ENCODE results near the gene GPBP1L1.
A peak's percentile ranks its signal among the peaks of the same experiment; 100 is the strongest.
"Not testable (repeated sequence)": the region's sequence is repeated elsewhere in the genome, so short reads cannot be mapped to it uniquely, and the experiment has no call there.

GPBP1L1 gene, protein sequence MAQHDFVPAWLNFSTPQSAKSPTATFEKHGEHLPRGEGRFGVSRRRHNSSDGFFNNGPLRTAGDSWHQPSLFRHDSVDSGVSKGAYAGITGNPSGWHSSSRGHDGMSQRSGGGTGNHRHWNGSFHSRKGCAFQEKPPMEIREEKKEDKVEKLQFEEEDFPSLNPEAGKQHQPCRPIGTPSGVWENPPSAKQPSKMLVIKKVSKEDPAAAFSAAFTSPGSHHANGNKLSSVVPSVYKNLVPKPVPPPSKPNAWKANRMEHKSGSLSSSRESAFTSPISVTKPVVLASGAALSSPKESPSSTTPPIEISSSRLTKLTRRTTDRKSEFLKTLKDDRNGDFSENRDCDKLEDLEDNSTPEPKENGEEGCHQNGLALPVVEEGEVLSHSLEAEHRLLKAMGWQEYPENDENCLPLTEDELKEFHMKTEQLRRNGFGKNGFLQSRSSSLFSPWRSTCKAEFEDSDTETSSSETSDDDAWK

DNA sequence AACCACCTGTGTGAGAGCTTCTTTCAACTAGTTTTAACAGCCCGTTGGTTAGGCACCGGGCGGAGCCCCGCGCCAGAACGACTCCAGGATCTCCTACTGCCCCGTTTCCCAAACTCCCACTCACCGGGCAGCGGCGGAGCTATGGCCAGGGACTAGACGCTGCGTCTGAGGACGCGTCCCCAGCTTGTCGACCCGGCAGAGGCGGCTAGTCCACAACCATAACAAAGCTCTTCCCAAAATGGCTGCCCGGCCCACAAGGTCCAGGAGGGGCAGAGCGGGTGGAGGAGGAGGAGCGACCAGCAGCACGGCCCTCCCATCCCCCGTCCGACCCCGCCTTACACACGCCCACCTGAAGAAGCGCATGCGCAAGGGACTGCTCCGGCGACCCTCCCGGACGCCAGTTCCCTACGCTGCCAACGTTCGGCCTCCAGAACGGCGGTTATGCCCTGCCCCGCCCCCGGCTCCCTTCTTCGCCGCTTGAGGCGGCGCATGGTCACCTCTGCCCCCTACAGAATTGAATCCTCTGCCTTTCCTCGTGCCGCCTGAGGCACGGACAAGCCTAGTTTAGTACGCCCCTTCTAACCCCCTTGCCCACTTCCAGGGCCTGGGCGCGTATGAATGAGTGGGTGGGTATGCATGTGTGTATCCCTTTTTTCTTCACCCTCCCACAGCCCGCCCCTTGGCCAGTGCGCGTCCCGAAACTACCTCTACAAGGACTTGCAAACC lies at the start of gene GPBP1L1:
GPBP1L1 (minus strand) TSS at position 246 of the 726 bp plus-strand sequence. CDS start 27,446 bp downstream, outside the sequence.
- Histone ChIP-seq H3K27me3 (ENCODE audit: control insufficient read depth, insufficient read depth, low read length) (no peaks in the 10 kb centered on the region), H3K9me3 (ENCODE audit: control insufficient read depth, low read depth, low read length) (no peaks in the 10 kb centered on the region), H3K36me3 (ENCODE audit: control insufficient read depth, low read depth, low read length) (peaks cover 3% of the 10 kb centered on the region), H3K4me1 (ENCODE audit: control insufficient read depth, low read depth, low read length) (peaks cover 26% of the 10 kb centered on the region), H3K27ac (ENCODE audit: low read length) (peak within 1 kb of the TSS; percentile 90), H3K9ac (ENCODE audit: low read length) (peak within 1 kb of the TSS; percentile 99), H3K4me3 (ENCODE audit: low read length) (peak within 1 kb of the TSS; percentile 96)

DNA sequence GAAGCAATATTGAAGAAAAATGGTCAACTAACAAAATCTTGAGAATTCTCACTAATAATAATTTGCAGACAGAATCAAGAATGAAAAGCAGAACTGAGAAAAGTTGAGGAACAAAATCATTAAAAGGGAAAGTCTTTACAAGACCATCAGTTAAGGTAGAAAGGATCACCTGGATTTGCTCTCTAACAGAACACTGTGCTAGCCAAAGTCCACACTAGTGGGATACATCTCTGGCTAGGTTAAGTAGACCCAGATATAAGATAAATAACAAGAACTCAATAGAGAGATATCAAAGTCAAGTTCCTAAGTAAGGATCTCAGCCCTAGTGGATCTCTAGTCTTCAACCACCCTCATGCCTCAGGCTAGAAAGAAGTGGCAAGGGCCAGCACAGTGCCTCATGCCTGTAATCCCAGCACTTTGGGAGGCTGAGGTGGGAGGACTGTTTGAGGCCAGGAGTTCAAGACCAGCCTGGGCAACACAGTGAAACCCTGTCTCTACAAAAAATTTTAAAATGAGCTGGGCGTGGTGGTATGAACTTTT lies 44.5 kb upstream of the GPBP1L1 start:
- Histone ChIP-seq H3K9me3 (ENCODE audit: control insufficient read depth, low read depth, low read length) (no peaks in the 10 kb centered on the region), H3K36me3 (ENCODE audit: control insufficient read depth, low read depth, low read length) (no peaks in the 10 kb centered on the region), H3K27ac (ENCODE audit: low read length) (no peak overlapping the region), H3K4me1 (ENCODE audit: control insufficient read depth, low read depth, low read length) (peaks cover 5% of the 10 kb centered on the region), H3K9ac (ENCODE audit: low read length) (no peak overlapping the region), H3K27me3 (ENCODE audit: control insufficient read depth, insufficient read depth, low read length) (no peaks in the 10 kb centered on the region), H3K4me3 (ENCODE audit: low read length) (no peak overlapping the region)

DNA sequence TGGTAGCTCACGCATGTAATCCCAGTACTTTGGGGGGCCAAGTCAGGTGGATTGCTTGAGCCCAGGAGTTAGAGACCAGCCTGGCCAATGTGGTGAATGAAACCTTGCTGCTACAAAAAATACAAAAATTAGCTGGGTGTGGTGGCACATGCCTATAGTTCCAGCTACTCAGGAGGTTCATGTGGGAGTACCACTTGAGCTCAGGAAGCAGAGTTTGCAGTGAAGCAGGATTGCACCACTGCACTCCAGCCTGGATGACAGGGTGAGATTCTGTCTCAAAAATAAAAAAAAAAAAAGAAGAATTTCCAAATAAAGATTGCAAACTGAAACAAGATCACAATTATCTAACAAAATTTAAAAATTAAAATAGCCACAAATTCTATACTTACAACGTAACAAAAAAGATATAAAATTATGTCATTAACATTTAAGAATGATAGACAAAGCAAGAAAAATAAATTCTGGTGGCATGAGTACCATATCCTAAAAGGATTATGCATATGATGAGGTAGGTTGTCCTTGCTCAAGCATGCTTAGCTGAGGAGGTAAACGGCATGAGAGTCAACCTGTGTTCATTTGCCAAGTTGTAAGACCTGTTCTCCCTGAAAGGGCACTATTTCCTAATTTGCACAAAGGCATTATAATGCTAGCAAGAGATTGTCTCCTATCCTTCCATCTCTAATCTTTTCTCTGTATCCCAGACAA lies 43.9 kb upstream of the GPBP1L1 start:
- Histone ChIP-seq H3K4me3 (ENCODE audit: low read length) (no peak overlapping the region), H3K27ac (ENCODE audit: low read length) (no peak overlapping the region), H3K9me3 (ENCODE audit: control insufficient read depth, low read depth, low read length) (no peaks in the 10 kb centered on the region), H3K27me3 (ENCODE audit: control insufficient read depth, insufficient read depth, low read length) (no peaks in the 10 kb centered on the region), H3K9ac (ENCODE audit: low read length) (no peak overlapping the region), H3K36me3 (ENCODE audit: control insufficient read depth, low read depth, low read length) (no peaks in the 10 kb centered on the region), H3K4me1 (ENCODE audit: control insufficient read depth, low read depth, low read length) (peaks cover 5% of the 10 kb centered on the region)

DNA sequence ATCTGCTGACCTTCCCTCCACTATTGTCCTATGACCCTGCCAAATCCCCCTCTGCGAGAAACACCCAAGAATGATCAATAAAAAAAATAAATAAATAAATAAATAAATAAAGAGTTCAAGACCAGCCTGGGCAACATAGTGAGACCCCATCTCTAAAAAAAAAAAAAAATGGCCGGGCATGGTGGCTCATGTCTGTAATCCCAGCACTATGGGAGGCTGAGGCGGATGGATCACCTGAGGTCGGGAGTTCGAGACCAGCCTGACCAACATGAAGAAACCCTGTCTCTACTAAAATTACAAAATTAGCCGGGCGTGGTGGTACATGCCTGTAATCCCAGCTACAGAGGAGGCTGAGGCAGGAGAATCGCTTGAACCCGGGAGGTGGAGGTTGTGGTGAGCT lies 39.7 kb upstream of the GPBP1L1 start:
- not testable (repeated sequence) for H3K4me3 ChIP-seq (ENCODE audit: low read length); H3K27me3 ChIP-seq (ENCODE audit: control insufficient read depth, insufficient read depth, low read length)

DNA sequence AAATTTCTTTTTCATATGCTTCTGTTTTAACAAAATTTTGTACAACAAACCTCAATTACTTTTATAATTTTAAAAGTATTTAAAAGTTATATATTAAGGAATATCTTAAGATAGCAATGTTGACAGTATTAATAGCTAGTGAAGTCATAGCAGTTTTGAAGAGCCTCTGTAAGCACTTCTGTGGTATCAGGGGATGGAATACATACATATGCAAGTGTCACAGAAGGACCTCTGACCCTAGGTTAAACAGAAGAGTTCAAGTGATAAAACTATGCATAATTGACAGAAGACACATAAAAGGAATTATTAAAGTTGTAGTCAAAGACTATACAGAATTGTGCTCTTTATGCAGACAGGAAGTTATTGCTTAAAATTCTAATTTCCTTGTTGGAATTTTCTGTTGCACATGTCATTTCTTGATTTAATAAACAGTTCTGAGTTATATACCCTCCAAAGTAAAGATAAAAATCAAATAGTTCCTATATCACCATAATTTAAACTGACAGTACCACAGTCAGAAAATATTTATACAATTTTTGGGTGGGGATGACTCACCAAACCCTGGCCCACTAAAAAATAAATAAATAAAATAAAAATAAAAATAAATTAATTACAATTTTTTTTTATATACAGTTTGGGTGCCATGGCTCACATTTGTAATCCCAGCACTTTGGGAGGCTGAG lies 37.1 kb upstream of the GPBP1L1 start:
- Histone ChIP-seq H3K4me3 (ENCODE audit: low read length) (no peak overlapping the region), H3K4me1 (ENCODE audit: control insufficient read depth, low read depth, low read length) (no peaks in the 10 kb centered on the region), H3K27me3 (ENCODE audit: control insufficient read depth, insufficient read depth, low read length) (no peaks in the 10 kb centered on the region), H3K9me3 (ENCODE audit: control insufficient read depth, low read depth, low read length) (no peaks in the 10 kb centered on the region), H3K27ac (ENCODE audit: low read length) (no peak overlapping the region), H3K9ac (ENCODE audit: low read length) (no peak overlapping the region), H3K36me3 (ENCODE audit: control insufficient read depth, low read depth, low read length) (no peaks in the 10 kb centered on the region)

More for the DNA sequence above, 39.7 kb upstream of the GPBP1L1 start:
- not testable (repeated sequence) for H3K9me3 ChIP-seq (ENCODE audit: control insufficient read depth, low read depth, low read length); H3K9ac ChIP-seq (ENCODE audit: low read length); H3K4me1 ChIP-seq (ENCODE audit: control insufficient read depth, low read depth, low read length); H3K36me3 ChIP-seq (ENCODE audit: control insufficient read depth, low read depth, low read length); H3K27ac ChIP-seq (ENCODE audit: low read length)

DNA sequence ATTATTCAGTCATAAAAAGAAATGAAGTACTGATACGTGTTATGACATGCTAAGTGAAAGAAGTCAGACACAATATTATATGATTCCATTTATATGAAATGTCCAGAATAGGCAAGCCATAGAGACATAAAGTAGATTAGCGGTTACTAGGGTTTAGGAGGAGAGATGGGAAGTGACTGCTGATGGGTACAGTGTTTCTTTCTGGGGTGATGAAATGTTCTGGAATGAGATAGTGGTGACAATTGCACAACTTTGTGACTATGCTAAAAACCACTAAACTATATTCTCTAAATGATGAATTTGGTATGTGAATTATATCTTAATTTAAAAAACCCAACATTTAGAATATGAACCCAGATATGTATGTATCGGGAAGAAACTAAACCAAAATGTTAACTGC lies 36.5 kb upstream of the GPBP1L1 start:
- no peaks in the 10 kb centered on the region for H3K27me3 ChIP-seq (ENCODE audit: control insufficient read depth, insufficient read depth, low read length)
- H3K4me1 ChIP-seq (ENCODE audit: control insufficient read depth, low read depth, low read length) = no peaks in the 10 kb centered on the region
- H3K36me3 ChIP-seq (ENCODE audit: control insufficient read depth, low read depth, low read length) = no peaks in the 10 kb centered on the region
- H3K4me3 ChIP-seq (ENCODE audit: low read length) = no peak overlapping the region
- H3K27ac ChIP-seq (ENCODE audit: low read length) = no peak overlapping the region
- H3K9ac ChIP-seq (ENCODE audit: low read length) = no peak overlapping the region
- H3K9me3 ChIP-seq (ENCODE audit: control insufficient read depth, low read depth, low read length) = no peaks in the 10 kb centered on the region

DNA sequence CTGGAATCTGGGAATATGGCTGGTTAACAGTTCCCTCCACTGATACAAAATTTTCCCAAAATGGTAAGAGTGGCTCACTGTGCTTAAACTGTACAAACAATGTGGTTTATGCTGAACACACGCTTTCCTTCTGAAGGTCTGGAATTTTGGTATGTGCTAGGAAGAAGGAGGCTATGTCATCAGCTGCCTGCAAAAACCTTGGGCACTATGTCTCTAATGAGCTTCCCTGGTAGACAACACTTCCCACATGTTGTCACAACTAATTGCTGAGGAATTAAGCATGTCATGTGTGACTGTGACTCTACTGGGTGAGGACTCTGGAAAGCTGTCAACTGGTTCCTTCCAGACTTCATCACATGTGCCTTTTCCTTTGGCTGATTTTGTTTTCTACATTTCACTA lies 34.9 kb upstream of the GPBP1L1 start:
- no peaks in the 10 kb centered on the region for H3K4me1 ChIP-seq (ENCODE audit: control insufficient read depth, low read depth, low read length)
- H3K27me3 ChIP-seq (ENCODE audit: control insufficient read depth, insufficient read depth, low read length) = no peaks in the 10 kb centered on the region
- H3K4me3 ChIP-seq (ENCODE audit: low read length) = no peak overlapping the region
- H3K9ac ChIP-seq (ENCODE audit: low read length) = no peak overlapping the region
- no peaks in the 10 kb centered on the region for H3K9me3 ChIP-seq (ENCODE audit: control insufficient read depth, low read depth, low read length)
- no peak overlapping the region for H3K27ac ChIP-seq (ENCODE audit: low read length)
- H3K36me3 ChIP-seq (ENCODE audit: control insufficient read depth, low read depth, low read length) = no peaks in the 10 kb centered on the region

DNA sequence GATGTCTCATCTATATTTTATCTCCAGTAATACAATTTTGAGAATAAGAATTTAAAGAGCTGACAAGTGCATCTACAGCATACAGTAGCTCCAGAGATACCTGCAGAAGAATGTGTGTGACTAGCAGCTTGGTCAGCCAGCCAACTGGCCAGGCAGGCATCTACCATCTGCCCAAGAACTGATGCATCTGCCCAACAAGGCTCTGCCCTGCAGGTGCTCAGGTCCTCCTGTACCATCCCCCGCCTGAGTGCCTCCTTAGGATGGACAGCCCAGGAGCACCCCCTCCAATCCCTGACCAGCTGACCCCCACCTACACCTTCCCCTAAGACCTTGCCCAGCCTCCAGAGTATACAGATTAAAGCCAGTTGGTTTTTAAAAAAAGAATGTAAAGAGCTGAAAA lies 32.0 kb upstream of the GPBP1L1 start:
- H3K9me3 ChIP-seq (ENCODE audit: control insufficient read depth, low read depth, low read length) = no peaks in the 10 kb centered on the region
- no peaks in the 10 kb centered on the region for H3K36me3 ChIP-seq (ENCODE audit: control insufficient read depth, low read depth, low read length)

DNA sequence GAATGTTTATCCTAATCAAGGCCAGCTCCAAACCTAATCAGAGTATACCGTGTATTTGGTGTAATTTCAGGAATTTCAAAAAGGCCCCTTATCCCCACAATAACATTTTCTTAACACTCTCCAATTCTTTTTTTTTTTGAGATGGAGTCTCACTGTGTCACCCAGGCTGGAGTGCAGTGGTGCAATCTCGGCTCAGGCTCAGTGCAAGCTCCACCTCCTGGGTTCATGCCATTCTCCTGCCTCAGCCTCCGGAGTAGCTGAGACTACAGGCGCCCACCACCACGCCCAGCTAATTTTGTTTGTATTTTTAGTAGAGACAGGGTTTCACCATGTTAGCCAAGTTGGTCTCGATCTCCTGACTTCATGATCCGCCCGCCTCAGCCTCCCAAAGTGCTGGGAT lies 31.1 kb upstream of the GPBP1L1 start:
- not testable (repeated sequence) for H3K9me3 ChIP-seq (ENCODE audit: control insufficient read depth, low read depth, low read length); H3K4me3 ChIP-seq (ENCODE audit: low read length); H3K9ac ChIP-seq (ENCODE audit: low read length); H3K27ac ChIP-seq (ENCODE audit: low read length); H3K4me1 ChIP-seq (ENCODE audit: control insufficient read depth, low read depth, low read length); H3K36me3 ChIP-seq (ENCODE audit: control insufficient read depth, low read depth, low read length); H3K27me3 ChIP-seq (ENCODE audit: control insufficient read depth, insufficient read depth, low read length)

More for the DNA sequence above, 32.0 kb upstream of the GPBP1L1 start:
- Histone ChIP-seq H3K27me3 (ENCODE audit: control insufficient read depth, insufficient read depth, low read length) (no peaks in the 10 kb centered on the region), H3K4me3 (ENCODE audit: low read length) (no peak overlapping the region), H3K27ac (ENCODE audit: low read length) (no peak overlapping the region), H3K9ac (ENCODE audit: low read length) (no peak overlapping the region), H3K4me1 (ENCODE audit: control insufficient read depth, low read depth, low read length) (no peaks in the 10 kb centered on the region)

DNA sequence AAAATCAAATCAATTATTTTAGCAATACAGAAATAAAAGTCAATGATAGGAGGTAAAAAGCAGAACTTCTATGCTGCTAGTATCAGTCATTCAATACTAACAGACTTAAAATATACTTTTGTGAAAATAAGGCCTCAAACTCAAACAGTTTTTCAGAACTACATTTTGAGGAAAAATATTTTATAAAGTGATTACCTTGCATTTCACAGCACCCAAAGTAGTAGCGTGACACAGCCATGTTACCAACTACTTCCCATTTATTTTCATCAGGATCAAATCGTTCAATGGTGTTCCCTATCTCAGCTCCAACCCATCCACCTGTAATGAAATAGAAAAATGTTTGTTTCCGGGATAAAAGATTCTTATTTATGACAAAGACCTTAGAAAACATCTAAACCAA lies 30.4 kb upstream of the GPBP1L1 start:
- Histone ChIP-seq H3K4me1 (ENCODE audit: control insufficient read depth, low read depth, low read length) (no peaks in the 10 kb centered on the region), H3K4me3 (ENCODE audit: low read length) (no peak overlapping the region), H3K27ac (ENCODE audit: low read length) (no peak overlapping the region), H3K9me3 (ENCODE audit: control insufficient read depth, low read depth, low read length) (no peaks in the 10 kb centered on the region), H3K36me3 (ENCODE audit: control insufficient read depth, low read depth, low read length) (no peaks in the 10 kb centered on the region), H3K9ac (ENCODE audit: low read length) (no peak overlapping the region), H3K27me3 (ENCODE audit: control insufficient read depth, insufficient read depth, low read length) (no peaks in the 10 kb centered on the region)

DNA sequence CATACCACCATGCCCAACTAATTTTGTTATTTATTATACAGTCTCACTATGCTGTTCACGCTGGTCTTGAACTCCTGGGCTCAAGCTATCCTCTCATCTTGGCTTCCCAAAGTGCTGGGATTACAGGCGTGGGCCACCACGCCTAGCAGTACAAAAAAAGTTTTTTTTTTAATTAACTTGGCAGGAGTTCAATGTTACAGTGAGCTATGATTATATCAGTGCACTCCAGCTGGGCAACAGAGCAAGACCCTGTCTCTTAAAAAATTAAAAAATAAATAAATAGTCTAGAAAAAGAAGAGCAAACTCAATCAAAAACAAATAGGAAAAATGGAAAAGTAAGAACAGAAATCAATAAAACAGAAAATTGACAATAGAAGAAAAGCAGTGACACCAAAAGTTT lies 27.4 kb upstream of the GPBP1L1 start:
- Histone ChIP-seq H3K9me3 (ENCODE audit: control insufficient read depth, low read depth, low read length) (no peaks in the 10 kb centered on the region), H3K9ac (ENCODE audit: low read length) (no peak overlapping the region), H3K27me3 (ENCODE audit: control insufficient read depth, insufficient read depth, low read length) (no peaks in the 10 kb centered on the region), H3K4me1 (ENCODE audit: control insufficient read depth, low read depth, low read length) (no peaks in the 10 kb centered on the region), H3K27ac (ENCODE audit: low read length) (no peak overlapping the region), H3K4me3 (ENCODE audit: low read length) (no peak overlapping the region), H3K36me3 (ENCODE audit: control insufficient read depth, low read depth, low read length) (no peaks in the 10 kb centered on the region)

Data from iPS-18a (cell line).